AML-193 (cell line): ENCODE measurements around the gene RBSN.
"Not testable (repeated sequence)": the region's sequence is repeated elsewhere in the genome, so short reads cannot be mapped to it uniquely, and the experiment has no call there.

ENCODE experiments used
- DNase-seq, 2 experiments: peaks; one replicate each; lab custom pipeline; 2025; lab: John Stamatoyannopoulos, UW

RBSN gene

DNA sequence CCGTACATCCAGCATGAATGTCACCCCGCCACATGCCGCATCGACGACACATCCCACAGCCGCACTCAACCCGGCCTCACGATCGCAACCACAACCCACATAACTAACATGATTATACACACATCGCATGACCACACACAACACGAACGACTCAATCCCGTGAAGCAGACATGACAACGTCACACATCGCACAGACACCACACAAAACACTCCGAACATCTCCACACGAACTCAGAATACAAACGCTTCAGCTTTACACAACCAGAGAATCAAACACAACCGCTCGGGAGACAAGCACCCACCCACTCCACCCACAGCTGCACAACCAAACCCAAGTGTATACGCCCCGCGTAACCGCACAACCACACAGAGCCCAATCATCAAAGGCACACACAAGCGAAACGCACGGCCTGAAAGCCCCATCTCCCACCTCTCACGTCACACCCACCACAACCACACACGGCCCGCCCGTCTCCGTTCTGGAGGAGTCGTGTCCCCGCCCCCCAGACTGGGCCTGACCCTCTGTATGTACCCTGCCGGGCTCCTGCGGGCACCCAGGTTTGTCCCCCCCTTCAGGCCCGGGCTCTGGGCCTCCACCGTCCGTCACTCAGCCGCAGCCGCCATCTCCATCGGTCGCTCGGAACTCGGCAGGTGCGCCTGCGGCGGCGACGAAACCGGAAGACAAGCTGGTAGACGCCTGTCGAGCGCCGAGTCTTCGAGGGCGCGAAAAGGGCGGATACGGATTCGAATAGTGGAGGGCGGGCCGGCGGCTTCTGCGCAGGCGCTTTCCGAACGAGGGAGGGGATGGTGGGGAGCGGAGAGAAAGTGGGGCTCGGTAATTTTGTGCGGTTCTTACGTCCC, at the start of gene RBSN:
TSS of gene RBSN (minus strand) at position 646 of the 861 bp plus-strand sequence. CDS start 3,028 bp downstream, outside the sequence.
- DNase-seq: peak; percentile 97 to 98

DNA sequence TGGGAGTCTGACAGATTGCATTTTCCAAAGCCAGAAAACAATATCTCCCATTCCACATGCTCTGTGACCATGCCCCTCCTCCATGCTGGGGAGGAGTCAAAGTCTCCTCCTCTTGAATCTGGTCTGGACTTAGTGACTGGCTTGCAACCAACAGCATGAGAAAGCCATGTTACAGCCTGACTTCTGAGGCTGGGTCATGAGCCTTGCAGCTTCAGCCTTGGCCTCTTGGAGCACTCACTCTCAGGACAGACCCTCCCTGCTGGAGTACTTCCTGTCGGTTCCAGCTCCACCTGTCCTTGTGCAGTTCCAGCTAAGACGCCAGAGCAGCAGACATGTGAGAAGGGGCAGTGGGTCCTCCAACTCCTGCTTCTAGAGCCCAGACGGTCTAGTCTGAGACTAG, 49.7 kb upstream of the RBSN start:
- DNase-seq: no peak

- not testable (repeated sequence) for DNase-seq
These were observed 37.9 kb upstream of the RBSN start for GRCh38 chr3:15136885-15137284.

GRCh38 chr3:15134968-15135367, 36.0 kb upstream of the RBSN start:
- not testable (repeated sequence) for DNase-seq

GRCh38 chr3:15128403-15128802, 29.5 kb upstream of the RBSN start:
- not testable (repeated sequence) for DNase-seq

DNA sequence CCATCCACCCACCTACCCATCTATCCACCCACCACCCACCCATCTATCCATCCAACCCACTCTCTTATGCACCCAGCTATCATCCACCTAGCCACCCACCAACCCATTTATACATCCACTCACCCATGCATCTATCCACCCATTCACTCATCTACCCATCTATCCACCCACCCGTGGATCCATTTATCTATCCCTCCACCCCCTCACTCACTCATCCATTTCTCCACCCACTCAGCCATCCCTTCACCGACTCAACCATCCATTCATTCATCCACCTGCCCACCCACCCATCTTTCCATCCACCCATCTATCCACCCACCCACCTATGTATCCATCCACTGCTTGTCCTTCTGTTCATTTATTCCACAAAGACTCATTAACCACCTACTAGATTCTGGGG, 28.0 kb upstream of the RBSN start:
- not testable (repeated sequence) for DNase-seq

DNA sequence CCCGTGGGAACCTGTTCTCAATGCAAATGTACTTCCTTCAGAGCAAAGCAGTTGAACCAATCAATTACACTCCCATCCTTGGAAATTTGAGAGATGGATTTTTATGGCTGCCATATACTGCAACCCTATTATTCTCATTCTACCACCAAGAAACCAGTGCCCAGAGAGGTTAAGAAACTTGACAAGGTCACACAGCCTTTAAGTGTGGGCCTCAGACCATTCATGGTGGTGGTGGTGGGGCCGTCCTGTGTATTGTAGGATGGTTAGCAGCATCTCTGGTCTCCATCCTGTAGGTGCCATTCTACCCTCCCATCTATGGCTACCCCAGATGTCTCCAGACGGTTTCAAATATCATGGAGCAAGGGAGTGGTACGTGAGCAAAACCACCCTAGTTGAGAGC, 23.4 kb upstream of the RBSN start:
- DNase-seq: no peak

DNA sequence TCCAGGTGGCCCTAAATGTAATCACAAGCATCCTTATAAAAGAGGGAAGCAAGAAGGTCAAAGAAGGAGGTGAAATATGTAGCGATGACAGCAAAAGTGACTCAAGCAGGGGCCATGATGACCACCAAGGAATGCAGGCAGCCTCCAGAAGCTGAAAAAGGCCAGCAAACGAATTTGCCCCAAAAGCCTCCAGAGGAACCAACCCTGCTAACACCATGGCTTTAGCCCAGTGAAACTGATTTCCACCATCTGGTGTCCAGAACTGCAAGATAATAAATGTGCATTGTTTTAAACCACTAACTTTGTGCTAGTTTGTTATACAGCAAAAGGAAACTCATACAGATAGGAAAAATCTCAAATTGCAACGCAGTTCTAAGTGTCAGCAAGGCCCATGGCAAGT, 23.0 kb upstream of the RBSN start:
- no peak for DNase-seq

- DNase-seq: no peak
These were observed 22.0 kb upstream of the RBSN start for GRCh38 chr3:15120986-15121385.

GRCh38 chr3:15117011-15117410, 18.1 kb upstream of the RBSN start:
- DNase-seq: no peak

DNA sequence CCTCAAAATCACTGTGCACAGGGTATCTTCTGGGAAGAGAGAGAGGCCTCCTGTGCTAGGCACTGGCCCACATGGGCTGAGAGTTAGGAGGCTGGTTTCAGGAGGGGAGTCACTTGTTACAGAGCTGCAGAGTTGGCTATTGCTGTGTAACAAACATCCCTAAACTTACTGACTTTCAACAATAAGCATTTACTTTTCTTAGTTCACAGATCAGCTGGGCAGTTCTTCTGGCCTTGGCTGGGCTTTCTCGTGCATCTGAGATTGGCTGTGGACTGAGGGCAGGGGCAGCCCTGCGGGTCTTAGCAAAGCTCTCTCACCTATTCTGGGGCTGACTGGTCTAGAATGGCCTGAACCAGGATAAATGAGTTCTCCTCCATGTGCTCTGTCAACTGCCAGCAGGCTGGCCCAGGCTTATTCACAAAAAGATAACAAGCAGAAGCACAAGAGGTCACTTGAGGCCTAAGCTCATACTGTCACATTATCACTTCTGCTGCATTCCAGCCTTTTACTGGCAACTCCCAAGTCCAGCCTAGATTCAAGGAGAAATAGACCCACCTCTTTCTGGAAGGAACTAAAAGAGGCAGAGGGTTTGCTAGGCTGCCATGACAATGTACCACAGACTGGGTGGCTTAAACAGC, 17.2 kb upstream of the RBSN start:
- DNase-seq: no peak

- DNase-seq: no peak
These were observed 15.8 kb upstream of the RBSN start for GRCh38 chr3:15114466-15115358.

- no peak for DNase-seq
These were observed 14.9 kb upstream of the RBSN start for GRCh38 chr3:15113884-15114283.

DNA sequence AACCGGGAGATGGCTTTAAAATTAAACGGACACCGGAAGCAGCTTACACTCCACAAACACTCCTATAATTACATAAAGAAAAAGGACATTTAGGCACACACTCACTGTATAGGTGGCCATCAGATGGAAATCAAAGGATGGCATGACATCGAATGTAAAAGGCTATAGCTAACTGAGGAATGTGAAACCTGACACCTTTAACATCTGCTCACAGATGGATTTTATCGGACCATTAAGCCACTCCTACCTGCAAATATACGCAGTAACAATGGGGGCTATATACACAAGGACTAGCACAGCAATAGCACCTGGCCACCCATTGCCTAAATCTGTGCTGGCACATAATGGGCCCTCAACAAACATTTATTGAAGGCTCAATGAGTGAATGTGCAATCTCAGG, 14.5 kb upstream of the RBSN start:
- DNase-seq: no peak

GRCh38 chr3:15112011-15112410, 13.1 kb upstream of the RBSN start:
- DNase-seq: no peak

DNA sequence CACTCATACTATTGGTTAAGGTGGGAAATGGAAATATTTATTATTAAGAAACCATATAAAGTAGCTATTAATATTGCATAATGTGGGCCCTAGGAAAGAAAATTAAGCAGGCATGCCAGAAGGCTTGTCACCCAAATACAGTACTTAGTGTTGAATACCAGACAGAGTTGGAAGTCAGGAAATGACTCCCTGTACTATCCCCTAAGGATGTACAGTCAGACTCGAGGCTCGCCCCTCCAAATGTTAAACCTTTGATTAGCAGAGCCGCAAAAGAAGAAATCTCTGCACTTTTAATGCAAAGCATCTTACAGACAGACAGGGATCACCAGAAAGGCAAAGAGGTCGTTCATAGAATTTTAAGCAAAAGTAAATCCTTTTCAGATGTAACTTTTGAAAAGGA, 11.3 kb upstream of the RBSN start:
- no peak for DNase-seq

DNA sequence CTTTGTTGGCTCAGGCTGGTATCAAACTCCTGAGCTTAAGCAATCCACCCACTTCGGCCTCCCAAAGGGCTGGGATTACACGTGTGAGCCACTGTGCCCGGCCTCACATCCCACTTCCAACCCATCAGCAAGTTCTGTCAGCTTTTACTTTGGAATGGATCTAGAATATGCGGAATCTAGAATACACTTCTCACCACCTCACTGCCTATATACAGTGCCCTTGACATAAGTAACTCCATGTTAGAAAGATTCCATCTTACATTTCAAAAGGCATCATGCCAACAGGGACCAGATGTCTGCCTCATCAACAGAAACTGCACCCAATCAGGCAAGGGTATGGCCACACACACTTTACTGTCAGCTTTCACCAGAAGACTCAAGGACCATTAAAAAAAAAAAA, 9.9 kb upstream of the RBSN start:
- DNase-seq: no peak

DNA sequence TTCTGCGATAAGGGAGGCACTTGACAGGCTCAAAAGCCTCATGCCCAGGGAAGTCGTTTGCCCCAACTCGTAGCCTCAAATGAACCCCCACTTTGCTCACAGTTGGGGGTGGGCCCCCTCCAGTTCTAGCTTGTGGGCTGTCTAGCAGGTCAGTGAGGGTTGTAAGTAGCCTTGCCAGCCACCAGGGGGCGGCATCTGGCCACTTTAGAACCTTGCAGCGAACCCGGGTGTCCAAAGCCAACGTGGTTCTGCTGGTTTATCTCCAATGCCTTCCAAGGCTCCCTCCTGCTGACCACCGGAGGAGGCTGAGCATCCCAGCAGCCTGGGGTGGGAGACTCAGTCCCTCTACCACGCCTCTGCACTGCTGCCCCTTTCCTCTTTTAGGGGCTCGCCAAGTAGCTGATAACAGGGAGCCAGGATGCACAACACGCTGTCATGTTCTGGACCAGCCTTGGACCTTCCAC, 9.2 kb upstream of the RBSN start:
- peak; percentile 63 to 73 for DNase-seq

DNA sequence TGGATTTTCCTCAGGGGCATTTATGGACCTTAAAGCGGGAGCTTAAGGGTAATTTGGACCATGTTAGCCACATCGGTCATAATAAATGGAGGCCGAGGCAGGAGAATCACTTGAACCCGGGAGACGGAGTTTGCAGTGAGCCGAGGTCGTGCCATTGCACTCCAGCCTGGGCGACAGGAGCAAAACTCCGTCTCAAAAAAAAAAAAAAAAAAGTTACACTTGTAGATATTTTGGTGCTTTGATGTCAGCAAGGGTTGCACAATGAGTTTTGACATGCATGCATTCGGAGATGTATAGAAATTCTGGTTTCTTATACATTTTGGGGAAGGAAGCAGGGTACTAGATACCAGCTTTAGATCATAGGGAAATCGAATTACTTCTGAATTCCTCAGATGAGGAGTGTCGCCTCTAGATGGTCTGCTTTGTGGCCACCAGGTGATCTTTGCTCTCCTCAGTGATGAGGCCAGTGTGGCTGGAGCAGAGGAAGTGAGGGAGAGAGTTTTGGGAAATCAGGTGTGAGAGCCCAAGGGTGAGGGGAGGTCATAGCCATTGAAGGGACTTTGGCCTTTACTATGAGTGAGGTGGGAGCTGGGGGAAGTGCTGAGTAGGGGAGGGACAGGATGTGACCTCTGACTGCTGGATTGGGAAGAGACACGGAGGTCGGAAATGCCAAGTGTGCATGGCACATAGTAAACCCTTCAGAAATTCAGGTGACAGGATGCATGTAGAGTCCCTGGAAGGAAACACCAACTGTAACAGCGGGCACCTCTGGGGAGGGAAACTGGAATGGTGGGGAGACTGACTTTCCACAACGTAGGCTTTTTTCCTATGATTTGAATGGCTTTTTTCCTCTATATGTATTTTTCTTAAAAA, 8.4 kb upstream of the RBSN start:
- DNase-seq: no peak

- no peak for DNase-seq
These were observed 3.9 kb upstream of the RBSN start for GRCh38 chr3:15102836-15103235.

DNA sequence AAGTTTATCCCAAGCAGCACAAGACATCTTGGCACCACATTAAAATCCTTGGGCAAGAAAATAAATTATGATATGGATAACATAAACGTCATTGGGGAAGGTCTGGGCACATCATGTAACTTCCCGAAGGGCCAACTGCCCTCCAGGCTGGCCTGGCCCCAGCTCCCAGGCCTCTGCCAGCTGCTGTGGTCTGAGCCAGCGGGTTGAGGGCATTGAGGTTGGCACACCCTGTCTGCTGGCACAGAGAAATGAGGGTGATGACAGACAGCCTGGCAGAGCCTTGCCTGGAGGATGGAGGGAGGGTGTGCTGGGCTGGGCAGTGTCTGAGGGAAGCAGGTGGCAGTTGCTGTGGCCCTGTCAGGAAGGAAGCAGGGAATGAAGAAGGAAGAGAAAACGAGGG, 3.3 kb upstream of the RBSN start:
- DNase-seq: peak in 1 of 2 experiments; percentile 16
